ENCODE measurements around the gene CCDC9.
"Not testable (repeated sequence)": the region's sequence is repeated elsewhere in the genome, so short reads cannot be mapped to it uniquely, and the experiment has no call there.

The CCDC9 gene

DNA sequence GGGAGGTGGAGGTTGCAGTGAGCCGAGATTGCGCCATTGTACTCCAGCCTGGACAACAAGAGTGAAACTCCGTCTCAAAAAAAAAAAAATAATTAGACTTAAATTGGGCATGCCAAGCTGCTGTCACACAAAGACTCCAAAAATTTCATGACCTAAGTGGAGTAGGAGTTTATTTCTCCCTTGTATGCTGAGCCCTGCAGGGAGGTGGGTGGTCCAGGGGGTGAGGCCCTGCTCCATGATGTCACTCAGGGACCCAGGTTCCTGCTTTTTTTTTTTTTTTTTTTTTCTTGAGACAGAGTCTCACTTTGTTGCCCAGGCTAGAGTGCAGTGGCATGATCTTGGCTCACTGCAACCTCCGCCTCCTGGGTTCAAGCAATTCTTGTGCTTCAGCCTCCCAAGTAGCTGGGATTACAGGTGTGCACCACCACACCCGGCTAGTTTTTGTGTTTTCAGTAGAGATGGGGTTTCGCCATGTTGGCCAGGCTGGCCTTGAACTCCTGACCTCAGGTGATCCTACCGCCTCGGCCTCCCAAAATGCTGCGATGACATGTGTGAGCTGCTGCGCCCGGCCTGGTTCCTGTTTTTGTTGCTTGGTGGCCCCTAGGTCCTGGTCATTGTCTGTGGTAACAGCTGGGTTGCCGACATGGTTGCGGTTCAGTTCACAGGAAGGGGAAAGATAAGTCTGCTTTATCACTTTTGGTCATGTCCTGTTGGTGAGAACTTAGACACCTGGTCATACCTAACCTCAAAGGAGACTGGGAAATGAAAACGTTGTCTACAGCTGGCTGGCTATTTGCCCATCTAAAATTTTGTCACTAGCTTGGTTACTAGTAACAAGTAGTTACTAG, 5.8 kb downstream of the CCDC9 start:
- DNase-seq: not testable (repeated sequence)

DNA sequence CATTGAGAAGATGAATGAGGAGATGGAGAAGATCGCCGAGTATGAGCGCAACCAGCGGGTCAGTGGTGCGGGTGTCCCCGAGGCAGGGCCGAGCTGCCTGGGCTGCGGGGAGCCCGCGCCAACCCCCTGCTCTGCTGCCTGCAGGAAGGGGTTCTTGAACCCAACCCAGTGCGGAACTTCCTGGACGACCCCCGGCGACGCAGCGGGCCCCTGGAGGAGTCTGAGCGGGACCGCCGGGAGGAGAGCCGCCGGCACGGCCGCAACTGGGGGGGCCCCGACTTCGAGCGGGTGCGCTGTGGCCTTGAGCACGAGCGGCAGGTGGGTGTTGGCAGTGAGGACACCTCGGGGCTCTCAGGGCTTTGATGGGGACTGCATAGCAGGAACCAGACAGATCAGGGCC, 8.3 kb downstream of the CCDC9 start:
- no peak for DNase-seq

DNA sequence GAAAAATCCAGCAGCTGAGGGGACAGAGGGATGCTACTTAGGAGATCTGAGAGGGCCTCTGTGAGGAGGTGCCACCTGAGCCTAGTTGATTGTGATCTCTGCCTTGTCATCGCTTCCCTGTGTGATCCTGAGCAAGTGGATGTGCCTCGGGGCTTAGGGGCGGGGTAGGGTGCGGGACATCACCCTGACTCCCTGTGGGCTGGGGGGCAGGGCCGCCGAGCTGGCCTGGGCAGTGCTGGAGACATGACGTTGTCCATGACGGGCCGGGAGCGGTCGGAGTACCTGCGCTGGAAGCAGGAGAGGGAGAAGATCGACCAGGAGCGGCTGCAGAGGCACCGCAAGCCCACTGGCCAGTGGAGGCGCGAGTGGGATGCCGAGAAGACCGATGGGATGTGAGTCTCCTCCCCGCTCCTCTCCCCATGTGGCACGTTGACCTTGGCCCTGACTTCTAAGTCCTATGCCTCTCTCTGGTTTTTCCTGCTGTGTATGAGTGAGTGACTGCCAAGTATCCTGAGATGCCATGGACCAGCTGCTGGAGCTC, 10.1 kb downstream of the CCDC9 start:
- DNase-seq: no peak

DNA sequence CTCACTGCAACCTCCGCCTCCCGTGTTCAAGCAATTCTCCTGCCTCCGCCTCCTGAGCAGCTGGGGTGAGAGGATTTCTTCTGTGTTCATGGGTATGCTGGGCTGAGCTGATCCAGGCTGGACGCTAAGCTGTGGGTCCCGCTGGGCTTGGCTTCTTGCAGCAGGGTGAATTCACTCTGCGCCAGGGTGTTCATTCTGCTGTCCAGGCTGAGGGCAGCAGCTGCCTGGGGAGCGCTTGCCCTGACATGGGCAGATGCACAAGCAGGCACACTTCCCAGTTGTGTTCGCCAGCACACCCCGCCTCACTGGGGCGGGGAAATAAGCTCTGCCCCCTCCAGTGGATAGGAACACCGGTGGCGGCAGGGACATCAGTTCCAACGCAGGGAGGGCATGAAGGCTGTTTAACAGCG, 11.0 kb downstream of the CCDC9 start:
- DNase-seq: no peak

DNA sequence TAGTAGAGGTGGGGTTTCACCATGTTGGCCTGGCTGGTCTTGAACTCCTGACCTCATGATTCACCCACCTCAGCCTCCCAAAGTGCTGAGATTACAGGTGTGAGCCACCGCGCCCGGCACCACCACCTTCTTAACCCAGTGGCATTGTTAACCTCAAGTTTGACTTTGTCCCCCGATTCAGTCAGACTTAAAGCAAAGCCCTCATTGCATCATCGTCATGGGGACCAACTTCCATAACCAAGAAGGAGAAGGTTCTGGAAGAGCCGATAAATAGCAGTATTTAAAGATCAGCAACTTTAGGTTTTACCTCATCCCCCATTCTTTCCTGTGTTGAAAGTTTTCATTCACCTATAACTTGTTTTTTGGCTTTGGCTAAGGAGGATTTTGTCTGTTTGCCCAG, 11.7 kb downstream of the CCDC9 start:
- DNase-seq: no peak

DNA sequence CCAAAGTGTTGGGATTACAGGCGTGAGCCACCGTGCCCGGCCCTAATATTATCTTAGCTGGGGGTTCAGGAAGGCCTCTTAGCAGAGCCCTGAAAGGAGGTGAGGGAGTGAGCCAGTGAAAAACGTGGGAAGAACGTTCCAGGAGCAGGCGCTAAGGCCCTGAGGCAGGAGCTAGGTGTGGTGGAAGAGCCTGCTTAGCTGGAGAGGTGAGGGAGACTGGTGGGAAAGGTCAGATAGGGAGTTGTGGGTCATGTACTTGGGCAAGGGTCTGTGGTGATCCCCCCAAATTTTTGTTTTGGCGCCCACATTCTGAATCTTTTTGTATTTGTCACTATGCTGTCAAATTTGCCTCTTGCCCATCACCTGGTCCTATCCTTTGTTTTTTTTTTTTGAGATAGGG, 13.3 kb downstream of the CCDC9 start:
- no peak for DNase-seq

DNA sequence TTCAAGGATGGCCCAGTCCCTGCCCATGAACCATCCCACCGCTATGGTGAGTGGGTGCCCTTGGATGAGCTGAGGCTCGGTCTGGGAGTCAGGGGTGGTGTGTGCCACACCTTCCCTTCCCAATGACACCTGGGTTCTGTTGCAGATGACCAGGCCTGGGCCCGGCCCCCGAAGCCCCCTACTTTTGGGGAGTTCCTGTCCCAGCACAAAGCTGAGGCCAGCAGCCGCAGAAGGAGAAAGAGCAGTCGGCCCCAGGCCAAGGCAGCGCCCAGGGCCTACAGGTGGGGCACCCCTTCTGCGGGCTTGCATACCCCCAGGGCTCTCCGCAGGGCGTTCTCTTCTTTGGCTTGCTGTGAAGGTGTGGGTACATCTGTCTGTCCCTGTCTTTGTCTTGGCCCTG, 14.1 kb downstream of the CCDC9 start:
- no peak for DNase-seq

DNA sequence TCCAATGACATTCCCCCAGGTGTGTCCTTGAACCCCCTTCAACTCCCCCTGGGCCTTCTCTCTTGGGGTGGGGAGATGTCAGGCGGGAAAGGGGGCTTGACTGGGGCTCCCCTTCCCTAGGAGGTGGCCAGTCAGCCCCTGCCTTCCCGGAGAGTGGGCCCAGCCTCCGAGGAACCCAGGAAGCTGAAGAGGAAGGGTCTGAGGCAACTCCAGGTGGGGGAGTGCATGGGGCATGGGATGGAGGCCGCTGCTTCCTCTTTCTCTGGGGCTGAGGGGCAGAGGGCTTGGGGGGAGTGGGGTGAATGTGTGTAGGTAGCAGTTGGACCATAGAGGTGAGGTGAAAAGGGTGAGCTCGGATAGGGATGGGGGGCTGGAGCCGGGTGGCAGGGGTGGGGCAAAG, 15.6 kb downstream of the CCDC9 start:
- DNase-seq: no peak

DNA sequence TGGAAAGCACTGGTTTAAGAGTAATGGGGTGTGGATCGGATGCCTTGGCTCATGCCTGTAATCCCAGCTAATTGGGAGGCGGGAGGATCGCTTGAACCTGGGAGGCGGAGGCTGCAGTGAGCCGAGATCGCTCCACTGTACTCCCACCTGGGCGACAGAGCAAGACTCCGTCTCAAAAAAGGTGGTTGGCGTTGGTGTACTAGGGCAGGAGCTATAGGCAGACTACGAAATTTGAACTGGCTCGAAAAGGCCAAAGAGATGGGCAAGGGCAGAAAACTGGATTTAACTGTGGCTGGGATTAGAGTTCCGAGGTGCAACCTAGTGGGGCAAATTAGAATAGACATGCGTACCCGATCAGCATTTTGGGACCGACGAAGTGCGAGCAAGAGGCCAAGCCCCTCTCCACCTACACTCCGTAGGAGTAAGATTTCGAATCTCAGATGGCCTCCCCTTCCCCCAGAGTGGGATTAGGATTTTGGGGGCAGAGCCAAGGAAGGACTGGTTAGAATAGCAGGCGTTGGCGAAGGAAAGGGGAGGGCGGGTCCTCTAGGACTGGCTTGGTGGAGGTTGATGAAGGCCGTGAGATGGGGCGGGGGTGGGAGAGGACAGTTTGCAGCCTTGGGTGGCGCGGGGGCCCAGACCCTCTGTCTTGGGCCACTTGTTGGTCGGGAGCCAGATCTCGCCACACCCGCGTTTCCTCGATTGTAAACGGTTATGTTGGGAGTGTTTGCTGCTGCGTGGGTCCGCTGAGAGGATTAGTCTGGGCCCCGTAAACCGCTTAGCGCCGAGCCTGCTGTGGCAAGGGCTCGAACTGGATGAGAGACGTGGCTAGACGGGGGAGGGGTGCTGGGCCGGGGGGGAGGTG, 16.4 kb downstream of the CCDC9 start:
- no peak for DNase-seq

DNA sequence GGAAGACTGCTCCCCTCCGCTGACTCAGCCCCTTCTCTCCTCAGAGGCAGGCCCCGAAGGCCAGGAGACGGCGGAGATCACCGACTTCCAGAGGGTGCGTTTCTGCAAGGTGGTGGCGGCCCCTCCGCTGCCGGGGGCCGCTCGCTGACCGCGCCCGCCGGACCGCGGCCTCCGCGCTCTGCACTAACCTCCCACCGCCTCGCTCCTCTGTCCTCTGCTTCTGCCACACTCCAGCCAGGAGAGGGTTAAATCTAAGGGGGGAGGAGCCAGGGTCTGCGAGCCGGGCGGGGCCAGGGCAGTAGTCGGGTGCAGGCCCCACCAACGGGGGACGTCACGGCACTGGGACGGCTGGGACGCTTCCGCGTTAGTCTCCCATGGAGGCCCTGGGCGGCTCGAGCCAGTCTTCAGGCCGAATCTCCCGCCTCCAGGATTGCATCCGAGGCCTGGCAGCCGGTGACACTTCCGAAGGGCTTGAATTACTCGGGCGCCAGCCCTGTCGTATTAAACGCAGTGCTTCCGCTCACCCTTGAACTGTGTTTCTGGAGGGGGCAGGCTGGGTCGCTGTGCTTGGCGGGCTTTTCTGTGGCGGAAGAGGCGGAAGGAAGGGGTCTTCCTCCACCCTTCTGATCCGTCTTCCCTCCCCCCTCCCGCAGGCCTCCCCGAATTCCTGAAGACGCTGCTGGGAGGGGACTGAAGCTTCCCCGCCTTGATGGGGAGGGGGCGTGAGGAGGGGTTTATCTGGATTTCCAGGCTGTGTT, 17.2 kb downstream of the CCDC9 start:
- DNase-seq: peak; percentile 91

DNA sequence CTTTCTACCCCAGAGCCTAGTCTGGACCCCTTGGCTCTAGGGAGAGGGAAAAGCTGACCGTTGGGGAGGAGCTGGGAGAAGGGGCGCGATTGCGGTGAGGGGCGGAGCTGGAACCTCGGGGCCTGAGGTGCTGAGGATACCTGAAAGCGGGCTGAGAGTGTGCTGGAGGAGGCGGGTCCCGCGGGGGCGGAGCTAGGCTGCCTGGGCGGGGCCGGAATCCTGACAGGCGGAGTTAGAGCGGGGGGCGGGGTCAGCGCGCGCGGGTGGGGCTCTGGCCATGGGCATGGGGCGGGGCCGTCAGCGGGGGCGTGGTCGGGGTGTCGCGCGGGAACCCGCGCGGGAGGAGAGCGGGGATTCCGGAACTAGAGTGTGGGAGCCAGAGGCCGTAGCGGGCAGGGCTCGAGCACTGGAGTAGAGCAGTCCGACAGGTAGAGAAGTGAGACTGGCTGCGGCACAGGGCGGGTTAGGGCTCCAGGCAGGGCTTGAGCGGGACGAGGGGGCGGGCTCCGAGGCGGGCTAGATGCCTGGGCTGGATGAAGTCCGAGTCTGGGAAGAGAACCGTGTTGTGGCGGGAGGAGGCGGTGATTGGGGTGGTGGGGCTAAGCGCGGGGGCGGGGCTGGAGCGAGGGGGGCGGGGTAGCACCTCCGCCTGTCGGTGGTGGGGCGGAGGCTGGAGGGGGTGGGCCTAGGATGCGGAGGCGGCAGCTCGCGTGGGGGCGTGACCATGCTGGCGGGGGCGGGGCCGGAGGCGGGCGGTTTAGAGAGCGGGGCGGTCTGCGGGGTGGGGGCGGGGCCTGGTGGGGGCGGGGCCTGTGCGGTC, 18.0 kb downstream of the CCDC9 start, which contains the start of gene INAFM1:
TSS of gene INAFM1 (plus strand) at position 815 of the 820 bp plus-strand sequence. CDS start 35 bp downstream, outside the sequence.
- peak; percentile 78 for DNase-seq

DNA sequence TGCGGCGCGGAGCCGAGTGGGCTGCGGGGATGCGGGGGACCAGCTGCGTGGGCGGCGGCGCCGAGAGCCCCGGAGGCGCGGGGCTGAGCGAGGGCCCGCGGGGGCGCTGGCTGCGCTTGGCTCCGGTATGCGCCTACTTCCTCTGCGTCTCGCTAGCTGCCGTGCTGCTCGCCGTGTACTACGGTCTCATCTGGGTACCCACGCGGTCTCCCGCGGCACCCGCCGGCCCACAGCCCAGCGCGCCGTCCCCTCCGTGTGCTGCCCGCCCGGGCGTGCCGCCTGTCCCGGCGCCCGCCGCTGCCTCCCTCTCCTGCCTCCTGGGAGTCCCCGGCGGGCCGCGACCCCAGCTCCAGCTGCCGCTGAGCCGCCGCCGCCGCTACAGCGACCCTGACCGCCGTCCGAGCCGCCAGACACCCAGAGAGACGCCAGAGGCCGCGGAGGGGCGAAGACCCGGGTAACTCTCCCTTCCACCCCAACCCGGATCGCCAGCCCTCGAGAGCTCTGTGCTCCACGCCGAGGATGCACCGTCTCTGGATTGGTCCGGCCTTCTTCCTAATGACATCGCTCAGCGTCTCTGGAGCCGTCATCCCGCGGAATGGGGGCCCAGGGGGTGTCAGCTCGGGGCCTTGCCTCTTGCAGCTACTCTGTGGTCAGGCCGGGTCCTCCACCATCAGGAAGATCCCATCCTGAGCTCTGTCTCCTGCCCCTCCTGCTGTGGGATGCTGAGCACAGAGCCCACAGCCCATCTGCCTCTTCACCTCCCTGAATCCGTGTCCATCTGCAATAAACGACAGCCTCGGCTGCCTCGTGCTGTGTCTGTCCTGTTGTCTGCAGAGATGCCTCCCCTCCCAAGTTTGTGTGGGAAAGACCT, 18.8 kb downstream of the CCDC9 start:
- DNase-seq: no peak

DNA sequence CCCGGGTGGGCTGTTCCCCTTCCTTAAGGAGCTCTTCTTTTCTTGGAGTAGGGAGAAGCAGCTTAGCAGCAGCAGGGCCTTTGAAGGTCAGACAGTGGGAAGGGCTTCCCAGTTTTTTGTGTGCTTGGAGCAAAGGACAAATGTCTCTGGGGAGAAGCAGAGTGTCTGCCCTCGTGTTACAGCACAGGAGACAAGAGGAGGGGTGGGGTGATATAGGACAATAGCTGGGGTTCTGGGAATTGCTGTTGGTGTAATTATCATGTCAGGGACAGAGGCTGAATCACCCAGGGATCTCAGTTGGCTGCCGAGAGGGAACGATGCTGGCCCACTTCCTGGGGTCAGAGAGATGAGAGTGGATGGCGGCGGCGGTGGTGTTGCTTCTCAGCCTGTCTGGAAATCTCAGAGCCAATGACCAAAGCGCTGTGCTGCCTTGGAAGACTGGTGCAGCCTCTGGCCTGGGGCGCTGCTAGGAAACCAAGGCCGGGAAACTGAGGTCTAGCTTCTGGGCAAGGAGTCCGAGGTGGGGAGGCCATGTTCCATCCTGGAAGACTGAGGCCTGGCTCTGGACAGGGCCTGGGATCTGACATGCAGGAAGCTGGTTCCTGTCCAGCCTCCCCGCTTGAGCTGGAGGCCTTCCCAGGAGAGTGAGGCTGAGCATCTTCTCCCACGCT, 19.6 kb downstream of the CCDC9 start:
- DNase-seq: no peak

DNA sequence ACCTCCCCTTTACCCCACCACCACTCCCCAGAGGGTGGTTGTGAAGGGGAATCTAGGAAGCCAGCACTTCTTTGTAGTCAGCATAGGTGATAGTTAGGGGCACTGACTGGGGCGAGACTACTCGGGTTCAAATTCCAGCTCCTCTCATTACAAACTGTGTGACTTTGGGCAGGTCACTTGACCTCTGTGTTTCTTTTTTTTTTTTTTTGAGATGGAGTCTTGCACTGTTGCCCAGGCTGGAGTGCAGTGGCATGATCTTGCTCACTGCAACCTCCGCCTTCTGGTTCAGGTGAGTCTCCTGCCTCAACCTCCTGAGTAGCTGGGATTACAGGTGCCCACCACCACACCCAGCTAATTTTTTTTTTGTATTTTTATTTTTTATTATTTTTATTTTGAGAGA, 20.2 kb downstream of the CCDC9 start:
- DNase-seq: not testable (repeated sequence)

DNA sequence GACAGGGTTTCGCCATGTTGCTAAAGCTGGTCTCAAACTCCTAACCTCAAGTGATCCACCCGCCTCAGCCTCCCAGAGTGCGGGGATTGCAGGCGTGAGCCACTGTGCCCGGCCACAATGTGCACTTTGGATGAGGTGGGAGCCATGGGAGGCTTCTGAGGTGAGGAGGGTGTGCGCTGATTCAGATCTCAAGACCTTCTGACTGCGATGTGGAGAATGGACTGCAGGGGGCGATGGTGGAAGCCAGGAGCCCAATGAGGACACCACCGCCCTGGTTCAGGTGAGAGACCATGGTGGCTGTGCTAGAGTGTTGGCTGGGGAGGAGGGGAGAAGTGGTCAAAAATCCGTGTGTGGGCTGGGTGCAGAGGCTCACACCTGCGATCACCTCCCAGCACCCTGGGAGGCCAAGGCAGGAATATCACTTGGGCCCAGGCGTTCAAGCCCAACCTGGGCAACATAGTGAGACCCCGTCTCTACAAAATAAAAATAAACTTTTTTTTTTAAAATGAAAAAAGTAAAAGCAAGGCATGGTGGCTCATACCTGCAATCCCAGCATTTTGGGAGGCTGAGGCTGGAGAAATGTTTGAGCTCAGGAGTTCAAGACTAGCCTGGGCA, 24.0 kb downstream of the CCDC9 start:
- no peak for DNase-seq

DNA sequence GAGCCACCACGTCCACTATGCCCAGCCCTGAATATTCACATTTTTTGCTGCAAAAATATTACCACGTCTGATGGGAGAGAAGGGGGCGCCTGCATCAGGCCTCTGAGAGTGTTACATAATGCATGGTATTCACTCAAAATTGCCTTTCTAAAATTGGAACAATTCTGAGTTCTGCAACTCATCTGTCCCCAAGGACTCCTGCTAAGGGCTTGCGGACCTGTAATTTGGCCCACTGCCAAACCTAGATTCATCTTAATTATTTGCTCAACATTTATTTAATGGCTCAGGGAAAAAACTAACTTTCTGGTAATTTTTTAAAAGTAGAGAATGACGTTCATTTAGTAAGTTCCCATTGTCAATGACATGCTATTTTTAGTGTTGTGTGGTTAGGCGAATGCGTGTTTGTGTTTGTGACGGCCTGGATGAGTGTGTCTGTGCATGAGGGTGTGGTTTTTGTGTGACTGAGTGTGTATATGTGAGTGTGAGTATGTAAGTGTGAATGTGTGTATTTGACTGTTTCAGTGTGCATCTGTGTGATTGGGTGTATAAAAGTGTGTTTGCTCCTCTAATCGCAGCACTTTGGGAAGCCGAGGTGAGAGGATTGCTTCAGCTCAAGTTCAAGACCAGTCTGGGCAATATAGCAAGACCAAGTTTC, 27.2 kb downstream of the CCDC9 start:
- no peak for DNase-seq

DNA sequence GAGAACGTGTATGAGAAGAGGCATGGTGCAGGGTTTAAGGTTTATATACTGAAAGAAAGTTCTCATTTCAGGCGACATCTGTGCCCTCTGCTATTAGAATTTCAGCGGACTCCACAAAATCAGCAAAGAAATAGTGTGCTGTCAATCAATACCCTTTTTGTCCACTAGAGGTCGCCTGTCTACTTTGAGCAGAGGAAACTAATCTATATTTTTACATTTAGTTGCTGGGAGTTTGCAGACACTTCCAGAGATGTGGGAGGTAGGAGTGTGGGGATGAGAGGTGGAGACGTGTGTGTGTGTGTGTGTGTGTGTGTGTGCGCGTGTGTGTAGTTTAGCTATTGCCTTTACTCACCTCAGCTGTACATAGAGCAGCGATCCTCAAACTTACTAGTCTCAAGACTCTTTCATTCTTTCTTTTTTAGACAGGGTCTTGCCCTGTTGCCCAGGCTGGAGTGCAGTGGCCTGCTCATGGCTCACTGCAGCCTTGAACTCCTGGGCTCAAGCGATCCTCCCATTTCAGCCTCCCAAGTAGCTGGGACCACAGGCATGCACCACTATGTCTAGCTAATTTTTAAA, 28.1 kb downstream of the CCDC9 start:
- no peak for DNase-seq

DNA sequence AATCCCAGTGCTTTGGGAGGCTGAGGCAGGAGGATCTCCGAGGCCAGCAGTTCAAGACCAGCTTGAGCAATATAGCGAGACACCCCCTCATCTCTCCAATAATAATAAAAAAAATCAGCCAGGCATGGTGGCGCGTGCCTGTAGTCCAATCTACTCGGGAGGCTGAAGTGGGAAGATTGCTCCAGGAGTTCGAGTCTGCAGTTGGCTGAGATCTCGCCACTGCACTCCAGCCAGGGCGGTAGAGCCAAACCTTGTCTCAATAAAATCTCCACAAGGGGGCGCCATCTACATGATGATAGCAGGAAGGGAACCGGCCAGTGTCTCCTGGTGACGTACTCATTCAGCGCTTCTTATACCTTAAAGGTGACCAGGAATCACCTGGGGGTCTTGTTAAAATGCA, 39.7 kb downstream of the CCDC9 start:
- no peak for DNase-seq

DNA sequence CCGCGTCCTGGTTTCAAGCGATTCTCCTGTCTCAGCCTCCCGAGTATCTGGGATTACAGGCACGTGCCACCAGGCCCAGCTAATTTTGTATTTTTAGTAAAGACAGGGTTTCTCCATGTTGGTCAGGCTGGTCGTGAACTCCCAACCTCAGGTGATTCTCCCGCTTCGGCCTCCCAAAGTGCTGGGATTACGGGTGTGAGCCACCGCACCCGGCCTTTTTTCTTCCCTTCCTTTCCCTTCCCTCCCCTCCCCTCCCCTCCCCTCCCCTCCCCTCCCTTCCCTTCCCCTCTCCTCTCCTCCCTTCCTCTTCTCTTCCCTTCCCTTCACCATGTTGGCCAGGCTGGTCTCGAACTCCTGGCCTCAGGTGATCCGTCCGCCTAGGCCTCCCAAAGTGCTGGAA, 44.5 kb downstream of the CCDC9 start:
- not testable (repeated sequence) for DNase-seq

Data from 8988T (cell line).